HG03575 (cell line): ENCODE measurements around the gene GON7.
"Not testable (repeated sequence)": the region's sequence is repeated elsewhere in the genome, so short reads cannot be mapped to it uniquely, and the experiment has no call there.

Experiments
- ATAC-seq: cut with Tn5 transposase; IDR thresholded peaks from one replicate; pipeline ENCODE4 v1.9.1; 2021; ENCODE audit not compliant: unreplicated experiment, insufficient number of reproducible peaks, low FRiP score; ENCODE audit errors: extremely low read depth

GON7 gene

GRCh38 chr14:93165271-93166265 is 41.3 kb downstream of the GON7 start:
- ATAC-seq, result not testable (repeated sequence)

GRCh38 chr14:93163564-93163963 is 43.3 kb downstream of the GON7 start:
- ATAC-seq, result no peak

GRCh38 chr14:93161411-93161940 is 45.4 kb downstream of the GON7 start:
- no peak for ATAC-seq

GRCh38 chr14:93160353-93160801 is 46.5 kb downstream of the GON7 start:
- no peak for ATAC-seq

- ATAC-seq, result not testable (repeated sequence)
These were observed 47.1 kb downstream of the GON7 start for GRCh38 chr14:93159625-93160352.

- ATAC-seq, result not testable (repeated sequence)
These were observed 48.5 kb downstream of the GON7 start for GRCh38 chr14:93158349-93158748.

- ATAC-seq, result no peak
These were observed 50.0 kb downstream of the GON7 start for GRCh38 chr14:93156693-93157369.

GRCh38 chr14:93155667-93156066 is 51.2 kb downstream of the GON7 start:
- no peak for ATAC-seq

- ATAC-seq, result no peak
These were observed 53.7 kb downstream of the GON7 start for GRCh38 chr14:93153121-93153520.
